OCI-LY7 (cell line): ENCODE measurements around the gene VPS54. TPM values are rescaled to one million over a fixed set of nuclear protein-coding genes. Genes with fewer than 3 reads are reported as not detected.

ENCODE experiments used
- BruUV-seq: library from RNA; stranded (reverse); fragments of 400-500 nt; replicated peaks from 2 replicates; lab custom pipeline; 2021; lab: Mats Ljungman, UMichigan
- CTCF ChIA-PET: fragments of 300-600 bp; sonication (Branson Sonifier 250); formaldehyde crosslinking; loops from one replicate; lab custom pipeline; 2022; ENCODE audit warnings: antibody characterized with exemption; ENCODE audit not compliant: unreplicated experiment; lab: Charles Lee
- POLR2A ChIA-PET: fragments of 300-600 bp; sonication (Branson Sonifier 250); formaldehyde crosslinking; loops from one replicate; lab custom pipeline; 2022; ENCODE audit warnings: antibody characterized with exemption; lab: Charles Lee
- DNase-seq: peaks from one replicate; pipeline ENCODE4 v3.0.0-alpha.2; 2015; ENCODE audit warnings: low spot score
- H2AFZ ChIP-seq: fragments of 200-600 bp; sonication (generic), shearing (Covaris generic); 2 replicates; pipeline ENCODE4 v1.6.1; 2014; ENCODE audit warnings: mild to moderate bottlenecking, antibody characterized with exemption, low read length, moderate library complexity
- H3K27ac ChIP-seq: fragments of 200-600 bp; sonication (generic); 2 replicates; pipeline ENCODE4 v1.5.1; 2014; ENCODE audit warnings: mixed run types, low read depth, mild to moderate bottlenecking, moderate library complexity, low read length, inconsistent platforms; ENCODE audit not compliant: poor library complexity, severe bottlenecking
- H3K36me3 ChIP-seq: fragments of 200-600 bp; sonication (generic); 2 replicates; pipeline ENCODE4 v1.6.1; 2014; ENCODE audit warnings: mild to moderate bottlenecking, antibody characterized with exemption, low read length, moderate library complexity, mixed read lengths; ENCODE audit not compliant: insufficient read depth
- H3K4me1 ChIP-seq: fragments of 200-600 bp; sonication (generic); 2 replicates; pipeline ENCODE4 v1.5.1; 2014; ENCODE audit warnings: mild to moderate bottlenecking, low read length; ENCODE audit not compliant: insufficient read depth, poor library complexity, severe bottlenecking
- H3K4me2 ChIP-seq: fragments of 200-600 bp; sonication (generic); 2 replicates; pipeline ENCODE4 v1.6.1; 2014; ENCODE audit warnings: mild to moderate bottlenecking, low read length
- H3K4me3 ChIP-seq: fragments of 200-600 bp; sonication (generic); 2 replicates; pipeline ENCODE4 v1.5.1; 2014; ENCODE audit warnings: mild to moderate bottlenecking, low read depth, low read length; ENCODE audit not compliant: poor library complexity, severe bottlenecking
- H3K79me2 ChIP-seq: fragments of 200-600 bp; sonication (generic); 2 replicates; pipeline ENCODE4 v1.6.1; 2016; ENCODE audit warnings: low read depth, mild to moderate bottlenecking, low read length, moderate library complexity, mixed read lengths; ENCODE audit not compliant: insufficient read depth
- H3K9me2 ChIP-seq: fragments of 200-600 bp; sonication (generic); 2 replicates; pipeline ENCODE4 v1.6.1; 2016; ENCODE audit warnings: mild to moderate bottlenecking, low read length, mixed read lengths; ENCODE audit not compliant: insufficient read depth
- H3K9me3 ChIP-seq: fragments of 200-600 bp; sonication (generic); 2 replicates; pipeline ENCODE4 v1.6.1; 2014; ENCODE audit warnings: mild to moderate bottlenecking, mixed run types, low read length, mixed read lengths
- H4K20me1 ChIP-seq: fragments of 200-600 bp; sonication (generic); 2 replicates; pipeline ENCODE4 v1.6.1; 2014; ENCODE audit warnings: mild to moderate bottlenecking, antibody characterized with exemption, low read length, moderate library complexity, mixed read lengths; ENCODE audit not compliant: insufficient read depth
- CTCF ChIP-seq: fragments of 200-600 bp; sonication (generic); conservative IDR thresholded peaks from 2 replicates; pipeline ENCODE4 v1.5.1; 2014; ENCODE audit warnings: mild to moderate bottlenecking, antibody characterized with exemption, low read length, moderate library complexity, mixed read lengths
- EZH2phosphoT487 ChIP-seq: fragments of 200-600 bp; sonication (generic); IDR thresholded peaks from 2 replicates; pipeline ENCODE4 v1.6.1; 2018; ENCODE audit warnings: low read depth, borderline replicate concordance, mild to moderate bottlenecking, mixed run types, antibody characterized with exemption, low read length, moderate library complexity, mixed read lengths
- intact Hi-C: fragments of 100-400 bp; cut with micrococcal nuclease; formaldehyde crosslinking; loops from one replicate; pipeline ENCODE4 v1.10.0; 2022; ENCODE audit not compliant: unreplicated experiment
- total RNA-seq, 2 experiments: library from RNA; depleted of rRNA in 1 of 2; stranded (reverse); fragments of >200 nt in 1 of 2; shearing (Covaris generic) in 1 of 2; gene quantifications; 2 replicates each; pipeline ENCODE4 v1.2.3, GENCODE V29; 2014 to 2022

The VPS54 gene
- total RNA-seq, 2 experiments from 2014 or later: 14.7 to 17.8 TPM

DNA sequence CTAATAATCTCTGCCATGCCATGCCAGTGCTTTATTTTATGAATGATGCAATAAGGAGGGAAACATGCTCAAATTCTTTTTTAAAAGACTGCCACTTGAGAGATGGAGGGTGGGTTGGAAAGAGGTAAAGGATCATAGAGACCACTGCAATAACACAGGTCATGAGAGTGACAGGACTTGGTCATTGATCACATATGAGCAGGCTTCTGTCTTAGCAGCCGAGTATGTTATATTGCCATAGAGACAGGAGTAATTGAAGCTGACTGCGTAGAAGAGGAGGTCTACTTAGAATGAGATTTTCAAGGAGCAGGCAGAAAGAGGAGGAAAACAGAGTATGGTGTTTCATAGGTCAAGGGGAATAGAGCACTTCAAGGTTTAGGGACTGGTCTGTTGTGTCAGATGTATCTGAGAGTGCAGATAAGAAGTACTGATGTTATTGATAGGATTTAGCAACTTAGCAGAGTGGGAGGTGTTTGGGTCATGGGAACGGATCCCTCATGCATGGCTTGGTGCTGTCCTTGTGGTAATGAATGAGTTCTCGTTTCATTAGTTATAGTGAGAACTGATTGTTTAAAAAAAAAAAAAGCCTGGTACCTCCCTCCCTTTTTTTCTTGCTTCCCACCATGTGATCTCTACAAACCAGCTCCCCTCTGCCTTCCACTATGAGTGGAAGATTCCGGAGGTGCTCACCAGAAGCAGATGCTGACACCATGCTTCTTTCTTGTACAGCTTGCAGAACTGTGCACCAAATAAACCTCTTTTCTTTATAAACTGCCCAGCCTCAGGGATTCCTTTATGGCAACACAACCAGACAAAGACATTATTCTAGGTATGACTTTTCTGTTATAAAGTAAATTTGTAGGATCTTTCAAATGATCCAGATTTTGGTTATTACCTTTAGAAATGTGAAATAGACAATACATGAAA, 144.8 kb downstream of the VPS54 start:
- BruUV-seq: no TSS peak
- ChIA-PET CTCF (no interaction called here), POLR2A (interaction anchor here (0.6 kb wide), 1 partner anchor 666 kb away, joined by 4 read pairs; no protein-coding TSS in a partner anchor)
- H4K20me1 ChIP-seq: no peaks in the 10 kb centered on the region
- H2AFZ ChIP-seq: no peak overlapping the region
- H3K36me3 ChIP-seq: peaks cover 78% of the 10 kb centered on the region
- H3K4me1 ChIP-seq: no peaks in the 10 kb centered on the region
- H3K9me3 ChIP-seq: peaks cover 14% of the 10 kb centered on the region
- TF ChIP-seq CTCF (no peak), EZH2phosphoT487 (no peak)
- intact Hi-C loops: no loop called here
- no peak for DNase-seq
- H3K4me3 ChIP-seq: no peak overlapping the region
- H3K79me2 ChIP-seq: peaks cover 5% of the 10 kb centered on the region; the same call in 1 of the 2 replicates
- H3K27ac ChIP-seq: no peak overlapping the region
- no peaks in the 10 kb centered on the region for H3K9me2 ChIP-seq
- H3K4me2 ChIP-seq: no peak overlapping the region

- Histone ChIP-seq H3K4me1 (no peaks in the 10 kb centered on the region), H3K4me3 (no peak overlapping the region), H2AFZ (no peak overlapping the region), H3K27ac (no peak overlapping the region), H3K36me3 (peaks cover 82% of the 10 kb centered on the region), H3K9me2 (no peaks in the 10 kb centered on the region), H3K9me3 (peaks cover 14% of the 10 kb centered on the region), H3K79me2 (peaks cover 5% of the 10 kb centered on the region; the same call in 1 of the 2 replicates), H4K20me1 (no peaks in the 10 kb centered on the region), H3K4me2 (no peak overlapping the region)
- CTCF ChIA-PET: no interaction called here
- intact Hi-C loops: no loop called here
- no TSS peak for BruUV-seq
- no peak for DNase-seq
- POLR2A ChIA-PET: interaction anchor here (0.6 kb wide), 1 partner anchor 12 kb away, joined by 3 read pairs; no protein-coding TSS in a partner anchor
- TF ChIP-seq CTCF (no peak), EZH2phosphoT487 (no peak)
Observed at GRCh38 chr2:63872571-63873328, 146.5 kb downstream of the VPS54 start.
